HEK293 (cell line): Measurements from ENCODE around the gene FILIP1L.

Source experiments
- CTCF ChIP-seq: fragments of 450-650 bp; formaldehyde crosslinking; IDR thresholded peaks from 2 replicates; pipeline ENCODE4 v1.5.1; 2016; ENCODE audit warnings: missing biosample characterization, missing genetic modification characterization
- REST ChIP-seq: fragments of 450-650 bp; formaldehyde crosslinking; IDR thresholded peaks from 2 replicates; pipeline ENCODE4 v1.5.1; 2016; ENCODE audit warnings: missing biosample characterization, missing genetic modification characterization
- YY1 ChIP-seq: fragments of 450-650 bp; formaldehyde crosslinking; IDR thresholded peaks from 2 replicates; pipeline ENCODE4 v1.5.1; 2018; ENCODE audit warnings: missing biosample characterization, missing genetic modification characterization
- ZBTB1 ChIP-seq: fragments of 450-650 bp; formaldehyde crosslinking; IDR thresholded peaks from 2 replicates; pipeline ENCODE4 v1.5.1; 2016; ENCODE audit warnings: missing biosample characterization, missing genetic modification characterization
- ZBTB10 ChIP-seq: fragments of 450-650 bp; formaldehyde crosslinking; IDR thresholded peaks from 2 replicates; pipeline ENCODE4 v1.5.1; 2016; ENCODE audit warnings: missing biosample characterization, missing genetic modification characterization
- ZNF24 ChIP-seq: fragments of 450-650 bp; formaldehyde crosslinking; IDR thresholded peaks from 2 replicates; pipeline ENCODE4 v1.5.1; 2016; ENCODE audit warnings: missing biosample characterization, missing genetic modification characterization
- ZNF274 ChIP-seq, 2 experiments: fragments of 200-500 bp in 1 of 2; fragments of 450-650 bp in 1 of 2; sonication (Bioruptor generic) in 1 of 2; formaldehyde crosslinking in 1 of 2; IDR thresholded peaks; 2 replicates each; pipeline versions ENCODE4 v1.5.1 to v1.6.1; 2014 to 2016; ENCODE audit warnings: borderline replicate concordance in 1 of 2, inconsistent platforms in 1 of 2, low read length in 1 of 2, missing biosample characterization in 1 of 2, missing genetic modification characterization in 1 of 2
- ZNF768 ChIP-seq: fragments of 450-650 bp; formaldehyde crosslinking; IDR thresholded peaks from 2 replicates; pipeline ENCODE4 v1.5.1; 2018; ENCODE audit warnings: missing biosample characterization, mild to moderate bottlenecking, missing genetic modification characterization
- ZNF776 ChIP-seq: fragments of 450-650 bp; formaldehyde crosslinking; IDR thresholded peaks from 2 replicates; pipeline ENCODE4 v1.5.0; 2017; ENCODE audit warnings: missing biosample characterization, missing genetic modification characterization, borderline replicate concordance
- ZNF777 ChIP-seq: fragments of 450-650 bp; formaldehyde crosslinking; IDR thresholded peaks from 2 replicates; pipeline ENCODE4 v1.5.1; 2017; ENCODE audit warnings: missing biosample characterization, missing genetic modification characterization, borderline replicate concordance

GRCh38 chr3:99896482-99896881 lies 217.8 kb downstream of the FILIP1L start:
- no peak for TF ChIP-seq CTCF (tag by site-specific recombination)
- TF ChIP-seq ZNF777 (tag by site-specific recombination), result no peak
- TF ChIP-seq ZBTB10 (tag by site-specific recombination), result no peak
- TF ChIP-seq ZNF768 (tag by site-specific recombination), result no peak
- TF ChIP-seq ZNF776 (tag by site-specific recombination), result no peak
- no peak for TF ChIP-seq REST (tag by site-specific recombination)
- TF ChIP-seq YY1 (tag by site-specific recombination), result no peak
- no peak for TF ChIP-seq ZNF274 (IDR thresholded peaks at IDR 0.05; ENCODE audit: low read length)
- TF ChIP-seq ZNF274 (tag by site-specific recombination; IDR thresholded peaks at IDR 0.05; ENCODE audit: borderline replicate concordance), result no peak
- no peak for TF ChIP-seq ZNF24 (tag by site-specific recombination)
- no peak for TF ChIP-seq ZBTB1
